HG02870 (cell line): ENCODE results near the gene STRA8.
A peak's percentile ranks its signal among the peaks of the same experiment; 100 is the strongest.

Source experiments
- ATAC-seq: cut with Tn5 transposase; IDR thresholded peaks from one replicate; pipeline ENCODE4 v1.9.1; 2021; ENCODE audit warnings: mild to moderate bottlenecking, moderate library complexity; ENCODE audit not compliant: unreplicated experiment

STRA8 gene

DNA sequence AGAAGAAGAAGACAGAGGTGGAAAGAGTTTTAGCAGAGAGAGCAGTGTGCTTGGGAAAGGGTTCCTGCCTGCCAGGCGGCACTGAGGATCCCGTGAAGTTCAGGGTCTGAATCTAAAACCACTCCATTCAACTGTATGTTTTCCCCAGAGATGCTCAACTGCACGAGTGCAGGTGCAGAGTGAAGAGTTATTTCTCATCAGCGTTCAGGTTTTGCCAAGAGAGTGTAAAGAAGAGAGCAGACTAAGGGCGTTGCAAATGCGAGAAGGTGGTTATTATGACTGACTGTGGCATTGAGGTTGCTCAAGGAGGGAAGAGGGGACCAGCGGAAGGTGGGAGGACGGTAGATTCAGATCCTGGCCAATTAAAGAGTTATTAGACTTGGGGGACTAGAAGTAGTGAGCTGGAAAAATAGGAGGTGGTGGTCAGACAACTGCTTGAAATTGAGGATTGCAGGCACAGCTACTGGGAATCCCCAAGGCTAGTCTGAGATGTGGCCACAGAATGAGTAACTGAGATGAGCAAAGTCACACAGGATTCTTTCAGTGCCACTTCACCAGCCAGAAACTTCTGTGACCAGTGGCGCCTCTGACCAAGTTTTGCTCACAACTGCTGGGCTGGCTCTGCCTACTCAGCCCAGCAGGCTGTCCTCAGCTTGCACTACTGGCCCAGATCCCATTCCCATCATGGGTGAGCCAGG is 29.1 kb downstream of the STRA8 start:
- ATAC-seq, result no peak

DNA sequence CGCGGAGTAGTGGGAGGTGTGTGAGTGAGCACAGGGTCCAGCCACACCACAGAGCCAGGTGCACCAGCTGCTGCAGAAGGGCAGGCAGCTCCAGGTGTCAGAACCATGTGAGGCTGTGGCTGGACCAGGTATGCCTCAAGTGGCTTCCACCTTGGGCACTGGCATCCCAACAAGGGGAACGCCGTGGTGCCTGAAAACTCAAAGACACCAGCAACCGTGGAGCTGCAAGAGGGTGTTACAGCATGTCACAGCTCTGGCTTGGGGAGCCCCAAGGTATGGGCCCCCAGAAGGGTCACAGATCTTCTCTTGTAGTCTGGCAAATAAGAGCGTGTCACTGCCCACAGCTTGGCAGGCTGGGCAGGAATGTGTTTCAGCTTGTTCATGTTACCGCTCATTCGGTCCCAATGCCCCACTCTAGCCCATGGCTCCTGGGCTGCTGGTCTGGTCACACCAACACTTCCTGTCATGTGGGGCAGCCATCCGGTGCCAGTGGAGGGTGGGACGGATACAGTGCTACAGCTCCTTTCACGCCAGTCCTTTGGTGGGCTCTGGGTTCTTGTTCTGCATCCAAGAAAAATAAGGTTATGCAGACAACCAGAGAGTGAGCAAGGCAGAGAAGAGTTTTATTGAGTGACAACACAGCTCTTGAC is 29.8 kb downstream of the STRA8 start:
- ATAC-seq, result no peak

DNA sequence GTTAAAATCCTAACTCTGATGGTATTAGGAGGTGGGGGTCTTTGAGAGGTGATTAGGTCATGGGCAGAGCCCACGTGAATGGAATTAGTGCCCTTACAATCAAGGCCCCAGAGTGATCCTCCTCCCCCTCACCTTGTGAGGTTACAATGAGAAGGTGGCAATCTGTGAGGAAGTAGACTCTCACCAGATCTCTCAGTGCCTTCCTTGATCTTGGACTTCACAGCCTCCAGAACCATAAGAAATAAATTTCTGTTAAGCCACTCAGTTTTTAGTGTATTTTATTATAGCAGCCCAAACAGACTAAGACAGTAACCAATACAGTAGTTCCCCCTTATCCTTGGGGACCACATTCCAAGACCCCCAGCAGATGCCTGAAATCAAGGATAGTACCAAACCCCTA is 32.0 kb downstream of the STRA8 start:
- no peak for ATAC-seq

DNA sequence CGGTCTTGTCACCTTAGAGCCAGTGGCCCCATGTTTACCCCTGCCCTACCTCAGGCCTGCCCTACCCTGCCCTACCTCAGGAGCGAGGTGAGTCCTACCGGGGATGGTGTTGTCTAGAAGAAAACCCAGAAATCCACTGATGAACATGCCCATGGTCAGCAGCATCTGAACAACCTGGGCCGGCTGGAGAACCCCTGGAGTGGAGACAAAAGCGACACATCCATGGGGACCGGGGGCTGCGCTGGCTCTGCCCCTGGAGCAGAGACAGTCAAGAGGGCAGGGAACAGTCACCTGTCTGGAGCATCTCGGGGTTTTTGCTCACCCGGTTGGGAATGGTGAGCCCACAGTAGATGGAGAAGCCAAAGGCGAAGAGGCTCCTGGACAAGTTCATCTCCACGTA is 36.3 kb downstream of the STRA8 start:
- ATAC-seq, result no peak

- ATAC-seq, result no peak
These were observed 37.1 kb downstream of the STRA8 start for GRCh38 chr7:135270577-135271254.

GRCh38 chr7:135271255-135271615 is 37.6 kb downstream of the STRA8 start:
- ATAC-seq, result no peak

DNA sequence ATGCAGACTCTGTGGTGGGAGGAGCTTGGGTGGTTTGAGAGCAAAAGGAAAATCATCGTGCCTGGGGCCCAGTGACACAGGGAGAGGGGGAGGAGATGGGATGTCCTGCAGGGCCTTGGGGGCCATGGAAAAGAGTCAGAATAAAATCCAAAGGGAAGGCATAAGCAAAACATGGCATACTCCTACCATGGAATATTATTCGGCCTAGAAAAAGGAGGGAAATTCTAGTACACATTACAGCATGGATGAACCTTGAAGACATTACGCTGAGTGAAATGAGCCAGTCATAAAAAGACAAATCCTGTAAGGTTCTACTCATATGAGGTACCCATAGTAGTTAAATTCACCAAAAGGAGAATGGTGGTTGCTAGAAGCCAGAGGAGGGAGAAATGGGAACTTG is 38.7 kb downstream of the STRA8 start:
- no peak for ATAC-seq

GRCh38 chr7:135273581-135273980 is 39.9 kb downstream of the STRA8 start:
- no peak for ATAC-seq

- peak; percentile 82 for ATAC-seq
These were observed 41.0 kb downstream of the STRA8 start for GRCh38 chr7:135274495-135275268.

GRCh38 chr7:135275971-135276580 is 42.4 kb downstream of the STRA8 start:
- ATAC-seq, result no peak

DNA sequence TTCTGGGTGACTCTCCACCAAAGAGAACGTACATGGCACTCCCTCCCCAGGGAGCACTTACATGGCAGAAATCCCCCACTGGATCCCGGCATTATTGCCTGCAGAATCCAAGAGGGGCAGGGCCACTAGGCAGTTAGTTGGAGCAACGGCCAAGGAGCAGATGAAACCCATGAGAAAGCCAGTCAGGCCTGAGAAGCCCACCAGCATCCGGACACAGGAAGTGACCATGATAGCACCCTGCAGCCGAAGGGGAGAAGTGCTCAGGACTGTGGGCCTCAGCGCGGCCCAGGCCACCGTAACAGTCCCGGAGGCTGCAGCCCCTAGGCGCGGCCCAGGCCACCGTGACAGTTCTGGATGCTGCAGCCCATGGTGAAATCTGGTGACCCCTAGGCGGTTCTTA is 43.5 kb downstream of the STRA8 start:
- ATAC-seq, result no peak

DNA sequence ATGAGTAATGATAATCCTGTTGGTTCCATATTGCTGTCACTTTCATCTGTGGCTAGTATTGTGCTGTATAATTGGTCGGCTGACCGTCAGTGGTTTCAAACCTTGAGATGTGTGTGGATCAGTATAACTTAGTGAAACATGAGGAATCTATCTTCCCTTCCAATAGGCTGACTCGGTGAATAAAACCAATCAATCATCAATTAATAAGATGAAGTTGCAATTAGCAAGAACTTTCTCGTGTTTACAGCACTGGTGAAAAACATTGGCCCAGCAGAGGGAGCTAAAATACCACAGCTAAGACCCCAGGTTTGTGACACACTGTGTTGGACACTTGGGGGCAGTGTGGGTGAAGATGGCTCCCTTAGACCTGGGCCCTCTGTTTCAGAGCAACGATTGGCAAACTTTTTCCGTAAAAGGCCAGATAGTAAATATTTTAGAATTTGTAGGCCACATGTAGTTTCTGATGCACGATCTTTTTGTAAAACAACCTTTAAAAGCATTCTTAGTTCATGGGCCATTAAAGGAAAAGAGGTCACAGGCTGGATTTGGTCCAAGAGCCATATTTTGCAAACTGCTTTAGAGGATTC is 47.8 kb downstream of the STRA8 start:
- peak; percentile 83 for ATAC-seq

DNA sequence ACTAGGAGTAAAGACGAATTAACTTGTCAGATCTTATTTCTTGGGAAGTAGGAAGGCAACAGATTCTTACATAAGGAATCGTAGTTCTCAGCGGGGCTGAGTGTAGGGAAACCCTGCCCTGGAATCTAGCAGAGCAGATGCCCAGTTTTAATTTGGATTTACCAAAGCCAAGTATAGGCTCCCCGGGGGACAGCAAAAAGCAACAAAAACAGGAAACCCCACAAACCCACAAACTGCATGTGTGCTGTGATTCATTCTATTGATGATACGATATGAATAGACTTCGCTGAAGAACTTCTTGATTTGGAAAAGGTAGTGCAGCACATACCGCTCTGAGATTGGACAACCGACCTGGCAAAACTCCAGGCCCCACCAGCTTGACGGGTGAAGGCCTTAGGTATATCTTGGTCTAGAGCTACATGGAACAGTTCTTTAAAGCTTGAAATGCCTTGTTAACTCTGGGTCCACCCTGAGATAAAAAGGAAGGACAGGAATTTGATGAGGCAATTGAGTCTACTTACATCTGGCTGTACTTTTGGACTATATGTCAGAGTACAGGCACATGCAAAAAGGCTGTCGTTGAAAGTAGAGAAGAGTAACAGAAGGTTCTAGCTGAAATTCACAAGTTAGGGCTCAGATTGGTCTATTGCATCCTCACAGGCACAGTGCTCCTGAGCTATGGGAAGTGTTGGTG is 49.1 kb downstream of the STRA8 start:
- no peak for ATAC-seq

DNA sequence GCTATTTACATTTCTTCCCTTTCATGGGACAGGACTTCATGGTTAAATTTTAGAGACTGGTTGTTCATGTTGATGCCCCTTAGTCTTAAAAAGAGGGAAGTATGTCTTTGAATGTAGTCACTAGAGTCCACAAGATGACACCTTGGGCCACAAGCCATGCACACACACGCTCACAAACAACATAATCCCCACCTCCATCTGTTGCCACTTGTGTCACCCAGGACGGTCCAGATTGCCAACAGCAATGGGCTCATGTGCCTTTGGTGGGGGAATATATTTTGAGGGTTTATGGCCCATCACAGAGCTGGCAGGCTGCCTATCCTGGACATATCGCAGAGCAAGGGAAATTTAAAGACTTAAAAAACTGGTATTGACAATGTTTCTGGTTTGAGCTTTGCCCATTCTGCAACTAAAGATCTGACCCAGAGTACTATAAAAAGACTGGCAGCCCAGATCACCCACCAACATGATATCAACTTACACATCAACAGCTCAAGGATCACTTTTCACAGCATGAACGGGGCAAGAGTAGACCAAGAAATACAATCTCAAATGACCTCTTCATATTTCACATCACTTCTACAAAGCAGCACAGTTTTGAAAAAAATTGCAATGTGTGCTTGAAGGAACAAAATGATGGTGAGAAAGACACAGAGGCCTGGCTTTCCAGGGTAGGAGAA is 50.5 kb downstream of the STRA8 start:
- ATAC-seq, result no peak

DNA sequence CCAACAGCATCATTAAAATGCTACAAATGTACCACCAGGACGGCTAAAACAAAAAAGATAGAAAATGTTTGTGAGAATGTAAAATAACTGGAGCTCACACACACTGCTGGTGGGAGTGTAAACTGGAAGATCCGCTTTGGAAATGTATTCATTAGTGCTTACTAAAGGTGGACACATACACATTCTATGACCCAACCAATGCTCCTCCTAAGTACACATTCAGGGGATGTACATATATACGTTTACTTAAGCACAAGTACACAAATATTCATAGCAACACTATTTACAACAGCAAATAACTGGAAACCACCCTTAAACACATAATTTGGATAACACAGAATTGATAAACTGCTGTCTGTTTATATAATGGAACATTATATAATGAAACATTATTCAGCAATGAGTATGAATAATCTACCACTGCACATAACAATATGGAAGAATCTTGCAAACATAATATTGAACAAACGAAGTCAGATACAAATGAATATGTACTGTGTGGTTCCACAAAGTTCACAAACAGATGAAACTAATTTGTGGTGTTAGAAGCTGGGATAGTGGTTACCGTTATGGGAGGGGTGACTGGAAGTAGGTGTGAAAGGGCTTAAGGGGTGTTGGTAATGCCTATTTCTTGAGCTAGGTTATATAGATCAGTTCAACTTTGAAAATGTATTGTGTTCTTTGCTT is 52.1 kb downstream of the STRA8 start:
- ATAC-seq, result no peak

- no peak for ATAC-seq
These were observed 53.2 kb downstream of the STRA8 start for GRCh38 chr7:135286876-135287275.

DNA sequence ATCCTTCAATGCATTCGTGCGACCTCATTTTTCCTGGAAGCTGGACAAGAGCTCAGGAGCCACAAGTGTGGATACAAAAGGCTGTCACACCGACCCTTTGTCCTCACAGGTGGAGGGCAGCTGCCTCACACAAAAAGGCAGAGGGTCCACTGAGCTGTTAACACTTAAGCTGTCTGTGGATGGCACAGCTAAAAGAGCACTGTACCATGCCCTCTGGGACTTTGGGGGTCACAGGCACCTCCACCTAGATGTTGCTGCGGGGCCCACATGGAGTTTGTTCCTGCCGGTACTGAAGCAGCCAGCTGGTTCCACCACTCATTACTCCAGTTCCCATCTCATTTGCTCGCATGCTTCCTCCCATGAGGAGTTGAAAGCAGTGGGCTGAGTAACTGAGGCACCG is 57.0 kb downstream of the STRA8 start:
- ATAC-seq, result no peak

GRCh38 chr7:135291809-135292253 is 58.2 kb downstream of the STRA8 start:
- no peak for ATAC-seq

DNA sequence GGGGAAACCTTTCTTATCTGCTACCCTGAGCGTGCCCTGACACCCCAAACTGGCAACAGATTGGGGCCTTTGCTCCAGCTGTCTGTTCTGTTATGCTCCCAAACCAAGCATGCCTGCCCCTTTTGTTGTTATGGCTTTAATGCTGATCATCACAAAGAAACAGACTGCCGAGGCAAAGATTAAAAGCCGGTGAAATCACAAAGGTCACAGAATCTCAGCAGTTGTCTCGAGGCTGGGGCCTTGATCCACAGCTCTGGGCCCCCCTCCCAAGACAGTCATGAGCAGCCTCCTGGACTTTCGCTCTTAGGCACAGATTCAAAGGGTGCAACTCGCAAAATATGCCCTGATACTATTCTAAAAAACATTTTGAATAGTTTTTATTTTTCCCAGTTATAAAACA is 65.6 kb downstream of the STRA8 start:
- no peak for ATAC-seq
